GM21381 (cell line): ENCODE results near the gene GARRE1.
A peak's percentile ranks its signal among the peaks of the same experiment; 100 is the strongest.
"Not testable (repeated sequence)": the region's sequence is repeated elsewhere in the genome, so short reads cannot be mapped to it uniquely, and the experiment has no call there.

Source experiments
- ATAC-seq: cut with Tn5 transposase; IDR thresholded peaks from one replicate; pipeline ENCODE4 v1.9.1; 2021; ENCODE audit warnings: mild to moderate bottlenecking, moderate library complexity; ENCODE audit not compliant: unreplicated experiment

The GARRE1 gene

GRCh38 chr19:34231439-34231838 is 22.9 kb upstream of the GARRE1 start:
- no peak for ATAC-seq

GRCh38 chr19:34232566-34233481 is 21.5 kb upstream of the GARRE1 start:
- no peak for ATAC-seq

- ATAC-seq = no peak
Observed at GRCh38 chr19:34235425-34235940, 18.9 kb upstream of the GARRE1 start.

GRCh38 chr19:34236035-34236987 is 18.0 kb upstream of the GARRE1 start:
- ATAC-seq = no peak

GRCh38 chr19:34237283-34237682 is 17.1 kb upstream of the GARRE1 start:
- no peak for ATAC-seq

- ATAC-seq = no peak
Observed at GRCh38 chr19:34237939-34238338, 16.4 kb upstream of the GARRE1 start.

GRCh38 chr19:34241513-34242337 is 12.6 kb upstream of the GARRE1 start:
- ATAC-seq = no peak

GRCh38 chr19:34243138-34243875 is 11.0 kb upstream of the GARRE1 start:
- not testable (repeated sequence) for ATAC-seq

GRCh38 chr19:34243876-34244578 is 10.3 kb upstream of the GARRE1 start:
- ATAC-seq = no peak

- ATAC-seq = no peak
Observed at GRCh38 chr19:34244611-34245299, 9.6 kb upstream of the GARRE1 start.

- no peak for ATAC-seq
Observed at GRCh38 chr19:34246340-34246739, 8.0 kb upstream of the GARRE1 start.

GRCh38 chr19:34248941-34249340 is 5.4 kb upstream of the GARRE1 start:
- ATAC-seq = no peak

- not testable (repeated sequence) for ATAC-seq
Observed at GRCh38 chr19:34253167-34253566, 1.2 kb upstream of the GARRE1 start.

GRCh38 chr19:34253681-34254045 is 691 bp upstream of the GARRE1 start:
- not testable (repeated sequence) for ATAC-seq

GRCh38 chr19:34254698-34255432 is 511 bp downstream of the GARRE1 start:
- ATAC-seq = peak; percentile 53

- ATAC-seq = no peak
Observed at GRCh38 chr19:34255546-34255945, 1.2 kb downstream of the GARRE1 start.

- no peak for ATAC-seq
Observed at GRCh38 chr19:34256835-34257558, 2.6 kb downstream of the GARRE1 start.
